COLO668 (cell line): ENCODE data around the gene ABHD8.
A peak's percentile ranks its signal among the peaks of the same experiment; 100 is the strongest.

Experiments
- DNase-seq: peaks from one replicate; lab custom pipeline; 2025; ENCODE audit not compliant: unreplicated experiment; lab: John Stamatoyannopoulos, UW

The ABHD8 gene

GRCh38 chr19:17333611-17334413, 30.6 kb upstream of the ABHD8 start:
- peak; percentile 25 for DNase-seq

- DNase-seq: peak; percentile 42
Measured at GRCh38 chr19:17332677-17333581, 29.7 kb upstream of the ABHD8 start.

GRCh38 chr19:17332360-17332676, 29.1 kb upstream of the ABHD8 start:
- no peak for DNase-seq

- peak; percentile 67 for DNase-seq
Measured at GRCh38 chr19:17331045-17331558, 27.9 kb upstream of the ABHD8 start.

GRCh38 chr19:17330262-17331044, 27.2 kb upstream of the ABHD8 start:
- DNase-seq: no peak

- DNase-seq: no peak
Measured at GRCh38 chr19:17329366-17330261, 26.4 kb upstream of the ABHD8 start.

GRCh38 chr19:17328517-17329365, 25.5 kb upstream of the ABHD8 start:
- no peak for DNase-seq

- DNase-seq: peak; percentile 15
Measured at GRCh38 chr19:17327654-17328516, 24.7 kb upstream of the ABHD8 start.

- DNase-seq: no peak
Measured at GRCh38 chr19:17327068-17327653, 23.9 kb upstream of the ABHD8 start.

GRCh38 chr19:17326595-17326966, 23.4 kb upstream of the ABHD8 start:
- no peak for DNase-seq

GRCh38 chr19:17325881-17326594, 22.8 kb upstream of the ABHD8 start:
- no peak for DNase-seq

GRCh38 chr19:17325133-17325532, 21.9 kb upstream of the ABHD8 start:
- DNase-seq: no peak

- no peak for DNase-seq
Measured at GRCh38 chr19:17324357-17325114, 21.3 kb upstream of the ABHD8 start.

- DNase-seq: no peak
Measured at GRCh38 chr19:17323964-17324332, 20.7 kb upstream of the ABHD8 start.

- no peak for DNase-seq
Measured at GRCh38 chr19:17323300-17323963, 20.2 kb upstream of the ABHD8 start.

GRCh38 chr19:17322854-17323253, 19.6 kb upstream of the ABHD8 start:
- no peak for DNase-seq
